GM19351 (cell line): ENCODE measurements around the gene IRF2BP2.
"Not testable (repeated sequence)": the region's sequence is repeated elsewhere in the genome, so short reads cannot be mapped to it uniquely, and the experiment has no call there.

Source experiments
- ATAC-seq: cut with Tn5 transposase; IDR thresholded peaks from one replicate; pipeline ENCODE4 v1.9.1; 2021; ENCODE audit warnings: mild to moderate bottlenecking, moderate library complexity; ENCODE audit not compliant: unreplicated experiment

Gene IRF2BP2

DNA sequence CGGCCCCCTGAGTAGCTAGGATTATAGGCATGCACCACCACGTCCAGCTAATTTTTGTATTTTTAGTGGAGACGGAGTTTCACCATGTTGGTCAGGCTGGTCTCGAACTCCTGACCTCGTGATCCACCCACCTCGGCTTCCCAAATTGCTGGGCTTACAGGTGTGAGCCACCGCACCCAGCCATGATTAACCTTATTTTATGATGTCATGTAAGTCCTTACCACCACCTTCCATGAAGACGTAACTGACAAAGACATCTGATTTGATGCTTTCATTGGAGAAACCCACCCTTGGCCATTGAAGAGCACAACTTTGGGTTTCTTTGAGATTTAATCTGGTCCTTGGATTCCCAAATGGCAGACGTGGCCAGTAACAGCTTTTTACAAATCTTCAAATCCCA lies 24.9 kb upstream of the IRF2BP2 start:
- ATAC-seq: not testable (repeated sequence)

- no peak for ATAC-seq
Observed at GRCh38 chr1:234634387-234634786, 24.4 kb upstream of the IRF2BP2 start.

GRCh38 chr1:234633246-234634003 lies 23.4 kb upstream of the IRF2BP2 start:
- no peak for ATAC-seq

GRCh38 chr1:234632225-234632624 lies 22.2 kb upstream of the IRF2BP2 start:
- no peak for ATAC-seq

DNA sequence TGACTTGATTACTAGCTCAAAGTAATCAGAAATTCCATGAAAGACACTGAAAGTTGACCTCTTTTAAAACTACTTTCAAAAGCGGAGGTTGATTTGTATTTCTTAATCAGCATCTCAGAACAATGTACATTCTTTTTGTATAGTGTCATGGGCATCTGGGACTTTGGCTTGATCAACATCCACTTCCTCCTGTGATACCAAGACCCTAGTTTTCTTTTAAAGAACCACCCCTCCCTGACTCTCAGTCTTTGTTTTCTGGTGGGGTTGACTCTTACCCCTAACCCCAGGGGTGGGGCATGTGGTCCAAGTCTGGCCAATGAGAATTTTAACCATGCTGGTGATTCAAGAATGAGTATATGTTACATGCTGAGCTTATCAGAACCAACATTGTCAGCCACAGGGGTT lies 21.7 kb upstream of the IRF2BP2 start:
- ATAC-seq: no peak

- ATAC-seq: peak; percentile 73
Observed at GRCh38 chr1:234629026-234629425, 19.0 kb upstream of the IRF2BP2 start.

DNA sequence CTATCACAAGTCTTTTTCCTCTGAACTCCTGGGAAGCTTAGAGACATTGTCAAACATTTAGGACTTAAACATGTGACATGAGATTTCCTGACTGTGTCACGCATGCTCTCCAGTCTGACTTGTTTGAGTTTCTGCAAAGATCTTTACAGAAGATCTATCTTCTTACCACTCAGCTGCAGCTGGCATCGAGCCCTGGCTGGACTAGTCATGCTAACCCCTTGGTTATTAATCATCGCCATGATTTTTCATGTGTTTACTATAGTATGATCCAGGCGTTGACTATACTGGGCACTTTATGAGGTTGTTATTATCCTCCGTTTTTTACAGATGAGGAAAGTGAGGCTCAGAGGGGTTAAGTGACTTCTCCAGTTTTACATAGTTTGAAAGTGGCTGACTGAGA lies 18.1 kb upstream of the IRF2BP2 start:
- ATAC-seq: no peak

GRCh38 chr1:234627009-234627950 lies 17.3 kb upstream of the IRF2BP2 start:
- no peak for ATAC-seq

GRCh38 chr1:234626391-234626790 lies 16.4 kb upstream of the IRF2BP2 start:
- no peak for ATAC-seq

DNA sequence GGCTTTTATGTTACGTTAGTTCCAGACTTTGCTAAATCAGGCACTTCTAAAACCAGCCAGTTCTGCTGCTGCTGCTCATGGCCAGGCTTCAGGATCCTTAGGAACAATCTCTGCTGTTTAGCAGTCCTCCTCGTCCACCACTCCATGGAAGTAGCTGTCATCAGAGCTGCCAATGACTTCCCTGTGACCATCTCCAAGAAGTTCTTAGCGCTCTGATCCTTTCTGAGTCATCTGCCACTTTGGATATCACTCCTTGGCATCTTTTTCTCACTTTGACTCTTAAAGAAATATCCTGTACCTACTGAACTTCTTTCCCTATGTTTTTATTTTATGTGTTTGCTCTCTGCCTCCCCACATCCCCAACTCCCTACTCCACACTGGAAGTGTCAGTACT lies 14.7 kb upstream of the IRF2BP2 start:
- ATAC-seq: no peak

DNA sequence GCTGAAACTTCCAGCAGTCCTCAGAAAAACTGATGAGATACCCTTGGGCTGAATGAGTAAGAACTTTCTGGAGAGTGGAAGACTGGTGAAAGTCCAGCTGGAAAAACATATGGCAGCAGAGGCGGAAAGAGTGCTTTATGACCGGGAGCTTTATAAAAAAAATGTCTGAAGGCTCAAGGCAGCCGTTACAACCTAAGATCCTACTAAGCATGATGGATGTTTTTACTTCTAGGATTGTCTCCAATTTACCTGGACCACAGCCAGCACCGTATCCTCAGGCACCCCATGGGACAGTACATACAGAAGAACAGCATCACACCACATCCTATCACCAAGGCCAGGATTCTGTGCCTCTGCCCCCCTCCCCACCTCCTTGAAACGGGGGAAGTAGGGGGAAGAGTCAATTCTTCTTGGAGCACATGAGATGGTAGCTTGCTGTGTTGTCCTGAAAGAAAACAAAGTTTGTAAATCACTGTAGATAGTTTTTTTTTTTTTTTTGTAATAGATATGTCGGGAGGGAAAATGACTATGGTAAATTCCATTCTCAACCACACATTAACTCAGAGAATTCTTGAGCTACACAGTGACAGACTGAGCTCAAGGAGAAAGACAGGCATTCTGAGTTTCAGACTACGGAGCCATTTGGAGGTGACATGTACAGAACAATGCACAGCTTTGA lies 11.8 kb upstream of the IRF2BP2 start:
- no peak for ATAC-seq

DNA sequence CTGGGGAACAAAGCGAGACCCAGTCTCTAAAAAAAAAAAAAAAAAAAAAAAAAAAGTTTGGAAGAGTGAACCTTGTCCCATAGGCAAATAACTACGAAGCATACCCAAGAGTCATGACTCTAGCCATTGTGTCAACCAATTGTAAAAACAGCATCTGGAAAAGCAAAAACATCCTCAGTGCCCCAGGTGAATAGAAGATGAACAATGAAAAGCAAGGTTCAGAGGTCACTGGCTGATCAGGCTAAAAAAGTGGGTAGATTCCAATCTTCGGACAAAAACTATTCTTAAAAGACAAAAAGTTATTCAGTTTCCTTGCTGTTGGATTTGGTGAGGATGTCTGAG lies 11.1 kb upstream of the IRF2BP2 start:
- no peak for ATAC-seq

GRCh38 chr1:234620272-234621126 lies 10.5 kb upstream of the IRF2BP2 start:
- no peak for ATAC-seq

DNA sequence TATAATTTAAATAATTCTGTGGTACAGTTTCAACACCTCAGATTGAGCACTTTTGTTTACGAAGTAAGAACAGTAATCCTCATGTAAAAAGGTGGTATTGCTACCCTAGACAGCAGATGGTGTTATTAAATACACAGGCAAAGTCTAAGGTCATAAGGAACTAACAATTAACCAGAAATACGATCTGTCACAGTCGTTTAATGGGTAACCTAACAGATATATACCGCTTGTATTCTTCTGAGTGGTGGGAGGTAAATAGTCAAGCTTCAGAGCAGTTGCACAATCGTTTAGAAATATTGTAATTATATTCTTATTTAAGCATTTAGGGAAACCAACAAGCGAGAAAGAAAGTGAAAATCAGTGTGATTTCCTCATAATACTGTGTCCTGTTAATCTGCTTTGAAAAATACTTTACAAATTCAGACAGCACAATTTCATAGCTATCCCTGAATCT lies 9.8 kb upstream of the IRF2BP2 start:
- ATAC-seq: no peak

DNA sequence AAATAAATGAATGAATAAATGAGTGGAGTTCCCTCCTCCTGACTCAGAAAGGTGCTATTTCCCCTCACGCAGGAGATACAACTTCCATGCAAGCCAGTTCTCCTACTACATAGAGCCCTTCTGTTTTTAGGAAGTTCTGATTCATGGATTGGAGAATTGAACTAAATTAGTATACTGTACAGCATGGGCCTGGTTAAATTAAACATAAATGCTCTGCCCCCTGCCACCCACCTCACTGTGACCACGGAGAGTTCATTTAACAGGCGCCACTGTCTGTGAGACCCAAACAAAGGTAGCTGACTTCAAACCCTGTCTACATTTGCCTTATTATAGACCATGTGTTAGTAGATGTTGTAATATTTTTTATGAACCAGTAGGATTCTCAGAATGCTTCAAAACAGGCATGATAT lies 9.1 kb upstream of the IRF2BP2 start:
- ATAC-seq: no peak

GRCh38 chr1:234618737-234619049 lies 8.7 kb upstream of the IRF2BP2 start:
- ATAC-seq: no peak

DNA sequence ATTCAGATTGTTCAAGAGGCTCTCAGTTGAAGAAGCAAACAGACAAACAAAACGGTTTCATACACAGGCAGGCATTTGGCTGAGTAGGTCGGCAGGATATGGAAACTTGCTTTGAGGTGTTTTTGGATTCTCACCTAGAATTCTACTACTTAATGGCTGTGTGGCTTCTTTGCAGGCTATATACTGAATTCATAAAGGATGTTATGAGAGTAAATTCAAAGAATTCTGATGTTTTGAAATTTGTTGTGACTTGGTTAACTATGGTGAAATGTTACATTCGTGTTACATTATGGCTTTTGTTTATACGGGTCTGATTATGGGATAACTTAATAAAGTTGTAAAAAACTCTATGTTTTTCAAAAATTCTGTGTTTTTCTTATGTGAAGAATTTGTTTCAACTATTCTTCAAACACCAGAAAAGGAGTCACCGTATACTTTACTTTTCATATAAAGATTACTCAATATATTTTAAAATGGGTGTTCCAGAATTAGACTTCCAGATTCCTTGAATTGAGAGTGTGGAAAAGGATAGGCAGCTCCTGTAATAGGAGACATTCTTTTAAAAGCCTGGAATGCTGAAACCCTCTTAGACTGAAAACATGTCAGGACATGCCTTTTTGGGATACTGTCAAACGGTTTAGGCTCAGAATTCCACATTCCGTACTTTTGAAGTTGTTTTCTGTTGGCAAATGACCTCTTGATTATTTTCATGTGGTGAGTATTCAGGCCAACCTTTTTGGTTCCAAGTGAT lies 8.2 kb upstream of the IRF2BP2 start:
- no peak for ATAC-seq

DNA sequence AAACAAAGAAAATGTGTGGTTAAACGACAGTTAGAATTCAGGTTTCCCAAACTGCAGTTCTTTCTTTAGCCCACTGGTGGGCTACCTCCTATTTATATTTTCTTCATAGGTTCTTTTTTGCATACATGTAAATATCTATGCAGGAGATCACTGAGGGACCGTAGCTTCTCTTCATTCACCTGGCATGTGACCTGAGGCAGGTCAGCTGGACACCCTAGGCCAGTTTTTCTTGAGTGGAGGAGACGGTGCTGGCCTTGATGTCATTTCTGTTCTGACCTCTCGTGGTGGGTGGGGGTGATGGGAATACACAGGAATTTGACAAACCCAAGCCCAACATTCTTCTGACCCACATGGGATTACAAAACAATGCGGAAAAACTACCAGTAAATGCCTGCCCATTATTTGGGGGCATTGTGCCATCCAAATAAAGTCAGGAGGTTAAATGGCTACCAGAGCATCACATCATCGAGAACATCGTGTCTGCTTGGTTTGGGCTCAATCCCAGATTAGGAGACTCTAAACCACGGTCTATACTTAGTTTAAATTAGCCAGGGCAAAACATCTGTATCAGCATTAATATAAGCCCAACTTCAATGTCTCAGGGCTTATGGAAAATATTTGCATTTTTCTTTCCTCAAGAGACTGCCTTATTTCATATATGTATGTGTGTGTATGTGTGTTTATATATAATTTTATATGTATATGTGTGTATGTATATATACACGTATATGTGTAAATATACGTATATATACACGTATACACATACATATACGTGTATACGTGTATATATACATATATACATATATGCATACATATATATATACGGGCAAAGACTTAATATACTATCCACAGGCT lies 7.4 kb upstream of the IRF2BP2 start:
- ATAC-seq: no peak

DNA sequence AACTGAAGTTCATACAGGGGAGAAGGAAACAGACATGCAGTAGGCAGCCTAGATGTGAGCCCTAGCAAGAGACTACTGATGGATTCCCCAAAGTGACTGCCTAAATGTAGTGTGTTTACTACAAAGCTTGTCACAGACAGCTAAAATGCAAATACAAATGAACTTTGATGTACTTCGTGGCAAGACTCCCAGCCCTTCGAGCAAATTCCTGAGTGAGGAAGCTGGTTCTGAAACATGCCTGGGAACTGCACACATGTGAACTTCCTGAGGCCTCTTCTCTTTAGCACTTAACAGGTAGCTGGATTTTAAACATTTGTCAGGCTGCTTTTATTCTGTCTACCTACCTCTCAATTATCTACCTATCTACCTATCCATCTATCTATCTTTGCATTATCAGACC lies 6.7 kb upstream of the IRF2BP2 start:
- no peak for ATAC-seq
